Measurements from ENCODE around the gene AICDA. TPM values are rescaled to one million over a fixed set of nuclear protein-coding genes. Genes with fewer than 3 reads are reported as not detected.

AICDA gene
- total RNA-seq, 5 donors from 2014 or later (not counting 1 experiment from before 2014, with no cell fraction given), result 0.10 to 0.35 (median 0.18) TPM; not detected in 2

DNA sequence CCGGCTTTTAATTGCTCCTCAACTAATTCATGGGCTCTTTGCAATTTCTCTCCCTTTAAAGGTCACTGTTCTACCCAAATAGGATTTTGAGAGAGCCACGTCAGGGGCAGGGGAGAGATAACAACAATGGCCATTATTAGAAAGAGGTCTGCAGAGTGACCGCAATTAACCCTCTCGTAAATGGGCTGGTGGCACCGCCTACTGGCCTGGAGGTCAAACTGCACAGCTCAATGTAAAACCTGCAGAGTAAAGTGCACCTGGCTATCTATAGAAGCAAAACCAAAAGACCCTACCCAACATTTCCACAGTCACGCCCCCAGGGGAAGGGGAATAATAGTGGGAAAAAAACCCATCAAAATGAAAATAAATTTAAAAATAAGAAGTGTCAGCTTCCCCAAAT lies 50.3 kb downstream of the AICDA start:
- peaks cover 4 to 20% (median 13%) of the 10 kb centered on the region in 3 donors for H3K9me3 Mint-ChIP-seq
- Histone ChIP-seq H3K27ac (ENCODE audit: low read length) (no peak overlapping the region), H3K9me3 (no peaks in the 10 kb centered on the region), H3K27me3 (replicated peaks in 1 of 2; ENCODE audit: control insufficient read depth in 2 of 2, extremely low read depth in 1 of 2, insufficient read depth in 2 of 2, low read length in 1 of 2) (peaks cover 0 to 4% of the 10 kb centered on the region in 2 experiments), H3K4me1 (ENCODE audit: control insufficient read depth in 1 of 2, extremely low read depth in 1 of 2, insufficient read depth in 2 of 2, low read length in 2 of 2) (no peaks in the 10 kb centered on the region), H3K4me3 (ENCODE audit: control insufficient read depth in 1 of 2, extremely low read depth in 1 of 2, low read length in 1 of 2) (no peak overlapping the region), H3K36me3 (ENCODE audit: control insufficient read depth in 2 of 2, extremely low read depth in 1 of 2, insufficient read depth in 1 of 2, low read length in 1 of 2) (no peaks in the 10 kb centered on the region)
- peaks cover 2 to 10% of the 10 kb centered on the region in 2 donors for H3K27me3 Mint-ChIP-seq
- no peaks in the 10 kb centered on the region for H3K36me3 Mint-ChIP-seq
- no peak overlapping the region for H3K4me3 Mint-ChIP-seq
- no CpG with 5 or more reads among the region's 6 CpGs for WGBS (ENCODE audit: insufficient coverage)
- H3K4me1 Mint-ChIP-seq, result no peaks in the 10 kb centered on the region
- DNase-seq, result no peak
- ChIA-PET CTCF (no interaction called here), POLR2A (no interaction called here)
- no peak overlapping the region for H3K27ac Mint-ChIP-seq
- ATAC-seq (replicated peaks in 1 of 4), result no peak

DNA sequence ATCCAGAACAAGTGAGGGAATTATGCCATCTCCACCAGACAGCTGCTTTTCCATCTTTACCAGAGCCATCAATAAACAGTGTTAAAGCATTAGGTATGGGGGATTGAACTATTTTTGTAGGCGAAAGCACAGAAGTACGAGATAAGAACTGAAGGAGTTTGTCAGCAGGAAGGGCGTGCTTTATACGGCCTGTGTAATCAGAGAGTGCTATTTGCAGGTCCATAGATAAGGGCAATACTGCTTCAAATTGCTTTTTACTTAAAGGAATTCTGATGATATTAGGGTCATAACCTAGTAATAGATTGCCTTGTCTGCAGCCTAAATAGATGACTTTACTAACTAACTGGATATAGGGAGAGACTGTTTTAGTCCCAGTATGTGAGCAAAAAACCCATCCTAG lies 51.6 kb downstream of the AICDA start:
- H3K27me3 Mint-ChIP-seq, result peaks cover 2 to 10% of the 10 kb centered on the region in 2 donors
- ChIA-PET POLR2A (no interaction called here), CTCF (no interaction called here)
- H3K36me3 Mint-ChIP-seq, result no peaks in the 10 kb centered on the region
- H3K9me3 Mint-ChIP-seq, result peaks cover 4 to 18% (median 13%) of the 10 kb centered on the region in 3 donors
- Histone ChIP-seq H3K9me3 (no peaks in the 10 kb centered on the region), H3K4me3 (ENCODE audit: control insufficient read depth in 1 of 2, extremely low read depth in 1 of 2, low read length in 1 of 2) (no peak overlapping the region), H3K27me3 (replicated peaks in 1 of 2; ENCODE audit: control insufficient read depth in 2 of 2, extremely low read depth in 1 of 2, insufficient read depth in 2 of 2, low read length in 1 of 2) (peaks cover 0 to 4% of the 10 kb centered on the region in 2 experiments), H3K27ac (ENCODE audit: low read length) (no peak overlapping the region), H3K4me1 (ENCODE audit: control insufficient read depth in 1 of 2, extremely low read depth in 1 of 2, insufficient read depth in 2 of 2, low read length in 2 of 2) (no peaks in the 10 kb centered on the region), H3K36me3 (ENCODE audit: control insufficient read depth in 2 of 2, extremely low read depth in 1 of 2, insufficient read depth in 1 of 2, low read length in 1 of 2) (no peaks in the 10 kb centered on the region)
- no peak overlapping the region for H3K27ac Mint-ChIP-seq
- no peak overlapping the region for H3K4me3 Mint-ChIP-seq
- DNase-seq (no peak), ATAC-seq (replicated peaks in 1 of 4) (no peak)
- H3K4me1 Mint-ChIP-seq, result no peaks in the 10 kb centered on the region
- WGBS (ENCODE audit: insufficient coverage), result 98% methylated on average over 4 of the region's 4 CpGs

DNA sequence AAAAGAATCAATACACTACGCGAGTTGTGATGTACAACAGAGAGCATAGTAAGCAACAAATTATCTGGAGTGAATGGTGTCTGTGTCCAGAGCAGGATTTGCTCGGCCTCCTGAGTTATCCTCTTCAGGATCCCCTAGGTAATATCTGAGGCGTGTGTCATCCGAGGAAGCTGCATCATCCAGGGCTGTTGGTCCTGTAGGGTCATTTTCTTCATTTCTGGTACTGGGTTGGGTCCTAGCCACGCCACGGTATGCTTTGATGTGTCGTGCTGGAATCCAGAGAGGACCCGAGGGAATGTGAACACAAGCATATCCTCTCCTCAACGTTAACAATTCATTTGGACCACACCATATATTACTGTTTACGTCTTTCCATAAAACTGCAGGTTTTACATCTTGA lies 53.0 kb downstream of the AICDA start:
- CTCF ChIA-PET, result no interaction called here

DNA sequence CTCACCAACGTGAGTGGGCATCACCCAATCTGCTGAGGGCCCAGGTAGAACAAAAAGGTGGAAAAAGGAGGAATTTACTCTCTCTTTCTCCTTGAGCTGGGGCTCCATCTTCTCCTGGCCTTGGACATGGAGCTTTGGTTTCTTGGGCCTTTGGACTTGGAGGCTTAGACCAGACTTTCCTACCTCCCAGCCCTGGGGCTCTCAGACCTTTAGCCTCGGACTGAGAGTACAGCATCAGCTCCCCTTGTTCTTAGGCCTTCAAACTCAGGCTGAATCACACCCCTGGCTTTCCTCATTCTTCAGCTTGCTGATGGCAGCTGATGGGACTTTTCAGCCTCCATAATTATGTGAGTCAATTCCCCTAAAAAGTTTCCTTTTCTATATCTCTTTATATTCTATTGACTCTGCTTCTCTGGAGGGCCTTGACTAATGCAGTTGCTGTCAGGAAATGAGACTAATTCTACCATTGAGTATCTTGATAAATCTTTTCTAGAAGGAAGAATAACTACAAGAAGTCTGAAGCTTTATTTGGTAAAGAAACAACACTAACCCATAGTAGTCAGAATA lies 56.0 kb downstream of the AICDA start:
- no peak for ATAC-seq (replicated peaks in 1 of 4)
- no peak for DNase-seq
- no peaks in the 10 kb centered on the region for H3K36me3 Mint-ChIP-seq
- no peaks in the 10 kb centered on the region for H3K36me3 ChIP-seq (ENCODE audit: control insufficient read depth in 2 of 2, extremely low read depth in 1 of 2, insufficient read depth in 1 of 2, low read length in 1 of 2)
- H3K4me1 ChIP-seq (ENCODE audit: control insufficient read depth in 1 of 2, extremely low read depth in 1 of 2, insufficient read depth in 2 of 2, low read length in 2 of 2), result no peaks in the 10 kb centered on the region
- H3K4me1 Mint-ChIP-seq, result no peaks in the 10 kb centered on the region
- no peak overlapping the region for H3K27ac ChIP-seq (ENCODE audit: low read length)
- ChIA-PET CTCF (interaction anchor here in 1 of 2 donors (1.2 kb wide), 1 partner anchor 12 kb away, joined by 4 read pairs; no protein-coding TSS in a partner anchor), POLR2A (no interaction called here)
- H3K27me3 Mint-ChIP-seq, result peaks cover 0 to 10% of the 10 kb centered on the region in 2 donors
- WGBS (ENCODE audit: insufficient coverage), result 100% methylated on average over 1 of the region's 2 CpGs
- no peak overlapping the region for H3K4me3 ChIP-seq (ENCODE audit: control insufficient read depth in 1 of 2, extremely low read depth in 1 of 2, low read length in 1 of 2)
- H3K27ac Mint-ChIP-seq, result no peak overlapping the region
- no peaks in the 10 kb centered on the region for H3K27me3 ChIP-seq (replicated peaks in 1 of 2; ENCODE audit: control insufficient read depth in 2 of 2, extremely low read depth in 1 of 2, insufficient read depth in 2 of 2, low read length in 1 of 2)
- no peak overlapping the region for H3K4me3 Mint-ChIP-seq
- H3K9me3 ChIP-seq, result no peaks in the 10 kb centered on the region
- H3K9me3 Mint-ChIP-seq, result peaks cover 0 to 3% (median 2%) of the 10 kb centered on the region in 3 donors

More for the DNA sequence above, 53.0 kb downstream of the AICDA start:
- Mint-ChIP-seq H3K4me3 (no peak overlapping the region), H3K4me1 (no peaks in the 10 kb centered on the region), H3K9me3 (peaks cover 4 to 18% (median 13%) of the 10 kb centered on the region in 3 donors), H3K36me3 (no peaks in the 10 kb centered on the region), H3K27me3 (peaks cover 0 to 10% of the 10 kb centered on the region in 2 donors), H3K27ac (no peak overlapping the region)
- Histone ChIP-seq H3K9me3 (no peaks in the 10 kb centered on the region), H3K36me3 (ENCODE audit: control insufficient read depth in 2 of 2, extremely low read depth in 1 of 2, insufficient read depth in 1 of 2, low read length in 1 of 2) (no peaks in the 10 kb centered on the region), H3K4me1 (ENCODE audit: control insufficient read depth in 1 of 2, extremely low read depth in 1 of 2, insufficient read depth in 2 of 2, low read length in 2 of 2) (no peaks in the 10 kb centered on the region), H3K27ac (ENCODE audit: low read length) (no peak overlapping the region), H3K27me3 (replicated peaks in 1 of 2; ENCODE audit: control insufficient read depth in 2 of 2, extremely low read depth in 1 of 2, insufficient read depth in 2 of 2, low read length in 1 of 2) (peaks cover 0 to 2% of the 10 kb centered on the region in 2 experiments), H3K4me3 (ENCODE audit: control insufficient read depth in 1 of 2, extremely low read depth in 1 of 2, low read length in 1 of 2) (no peak overlapping the region)
- ATAC-seq (replicated peaks in 1 of 4) (no peak), DNase-seq (no peak)
- POLR2A ChIA-PET, result no interaction called here
- 92% methylated on average over 8 of the region's 11 CpGs for WGBS (ENCODE audit: insufficient coverage)

DNA sequence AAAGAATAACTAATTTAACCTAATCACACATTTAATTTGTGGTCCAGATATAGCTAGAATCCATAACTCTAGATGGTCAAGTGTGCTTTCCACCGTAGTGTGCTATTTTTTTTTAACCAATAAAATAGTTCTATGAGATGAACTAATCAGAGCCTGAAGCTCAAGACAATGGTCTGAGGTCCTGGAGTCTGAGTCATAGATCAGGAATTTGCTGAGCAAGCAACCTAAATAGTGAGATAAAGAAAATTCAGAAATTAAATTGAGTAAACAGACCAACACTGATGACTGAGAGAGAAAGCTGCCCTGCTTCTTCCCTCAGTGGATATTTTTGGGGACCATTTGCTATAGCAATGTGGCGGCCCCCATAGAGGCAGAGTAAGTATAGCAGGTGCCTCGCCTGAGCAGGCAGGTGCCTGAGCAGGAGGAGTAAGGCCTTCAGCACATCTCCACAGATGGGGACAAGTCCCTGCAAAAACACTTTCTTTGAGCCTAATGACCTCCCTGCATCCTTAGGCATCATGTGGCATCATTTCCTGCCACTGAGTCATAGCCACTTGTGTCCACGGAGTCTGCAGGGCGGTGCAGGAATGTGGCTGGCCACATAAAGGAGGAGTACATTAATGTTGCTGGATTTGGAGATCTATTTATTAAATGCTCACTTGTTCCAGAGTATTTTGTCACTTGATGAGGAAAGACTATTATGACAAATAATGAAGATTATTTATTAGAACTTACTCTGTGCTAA lies 58.0 kb downstream of the AICDA start:
- whole genome bisulfite sequencing (ENCODE audit: insufficient coverage), result 80% methylated on average over 2 of the region's 5 CpGs
- Histone ChIP-seq H3K27ac (ENCODE audit: low read length) (no peak overlapping the region), H3K36me3 (ENCODE audit: control insufficient read depth in 2 of 2, extremely low read depth in 1 of 2, insufficient read depth in 1 of 2, low read length in 1 of 2) (no peaks in the 10 kb centered on the region), H3K27me3 (replicated peaks in 1 of 2; ENCODE audit: control insufficient read depth in 2 of 2, extremely low read depth in 1 of 2, insufficient read depth in 2 of 2, low read length in 1 of 2) (no peaks in the 10 kb centered on the region), H3K9me3 (no peaks in the 10 kb centered on the region), H3K4me3 (ENCODE audit: control insufficient read depth in 1 of 2, extremely low read depth in 1 of 2, low read length in 1 of 2) (no peak overlapping the region), H3K4me1 (ENCODE audit: control insufficient read depth in 1 of 2, extremely low read depth in 1 of 2, insufficient read depth in 2 of 2, low read length in 2 of 2) (no peaks in the 10 kb centered on the region)
- no peak for ATAC-seq (replicated peaks in 1 of 4)
- no peaks in the 10 kb centered on the region for H3K27me3 Mint-ChIP-seq
- H3K36me3 Mint-ChIP-seq, result no peaks in the 10 kb centered on the region
- ChIA-PET POLR2A (interaction anchor here in 1 of 2 donors (0.6 kb wide), 2 partner anchors 40 to 78 kb away, joined by 4 to 5 read pairs; no protein-coding TSS in a partner anchor), CTCF (interaction anchor here (1.4 to 2.1 kb wide), 2 partner anchors 10 kb away, joined by 5 to 6 read pairs; no protein-coding TSS in a partner anchor)
- H3K4me1 Mint-ChIP-seq, result no peaks in the 10 kb centered on the region
- H3K4me3 Mint-ChIP-seq, result no peak overlapping the region
- H3K27ac Mint-ChIP-seq, result no peak overlapping the region
- H3K9me3 Mint-ChIP-seq, result no peaks in the 10 kb centered on the region
- no peak for DNase-seq

DNA sequence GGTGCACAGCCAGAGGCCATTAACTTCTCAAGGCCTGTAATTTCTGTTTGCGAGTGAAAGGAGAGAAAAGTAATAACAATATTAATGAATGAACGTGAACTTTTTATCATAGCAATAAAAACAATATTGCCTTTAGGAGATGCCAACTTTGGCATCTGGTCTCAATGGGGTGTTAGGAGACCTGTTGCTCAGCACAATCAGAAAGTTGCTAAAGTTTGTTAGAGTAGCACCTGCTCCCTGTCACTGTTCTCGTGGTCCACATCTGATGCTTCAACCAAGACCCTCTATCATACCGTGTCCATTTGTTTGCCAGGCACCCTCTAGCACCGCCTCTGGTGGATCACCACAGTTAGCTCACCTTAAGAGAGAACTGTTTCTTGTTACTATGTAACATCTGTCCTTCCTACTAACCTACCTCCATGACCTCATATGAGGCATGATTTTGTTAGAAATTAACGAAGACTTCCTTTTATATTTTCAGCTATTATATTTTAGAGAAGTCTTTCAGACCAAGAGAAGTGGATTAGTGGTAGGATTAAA lies 59.5 kb downstream of the AICDA start:
- WGBS (ENCODE audit: insufficient coverage), result no CpG with 5 or more reads among the region's 6 CpGs

More for the DNA sequence above, 59.5 kb downstream of the AICDA start:
- Histone ChIP-seq H3K36me3 (ENCODE audit: control insufficient read depth in 2 of 2, extremely low read depth in 1 of 2, insufficient read depth in 1 of 2, low read length in 1 of 2) (no peaks in the 10 kb centered on the region), H3K4me3 (ENCODE audit: control insufficient read depth in 1 of 2, extremely low read depth in 1 of 2, low read length in 1 of 2) (no peak overlapping the region), H3K9me3 (no peaks in the 10 kb centered on the region), H3K27me3 (replicated peaks in 1 of 2; ENCODE audit: control insufficient read depth in 2 of 2, extremely low read depth in 1 of 2, insufficient read depth in 2 of 2, low read length in 1 of 2) (no peaks in the 10 kb centered on the region), H3K4me1 (ENCODE audit: control insufficient read depth in 1 of 2, extremely low read depth in 1 of 2, insufficient read depth in 2 of 2, low read length in 2 of 2) (no peaks in the 10 kb centered on the region), H3K27ac (ENCODE audit: low read length) (no peak overlapping the region)
- Mint-ChIP-seq H3K9me3 (no peaks in the 10 kb centered on the region), H3K27ac (no peak overlapping the region), H3K4me1 (no peaks in the 10 kb centered on the region), H3K27me3 (peaks cover 0 to 1% of the 10 kb centered on the region in 2 donors), H3K4me3 (no peak overlapping the region), H3K36me3 (no peaks in the 10 kb centered on the region)
- ChIA-PET CTCF (interaction anchor here (1.0 to 2.1 kb wide), 3 partner anchors 9 to 29 kb away, joined by 3 to 6 read pairs (median 5); no protein-coding TSS in a partner anchor), POLR2A (no interaction called here)
- DNase-seq (no peak), ATAC-seq (replicated peaks in 1 of 4) (no peak)

All from T-cell (primary cell).